ENCODE data around the gene CNIH2. TPM values are rescaled to one million over a fixed set of nuclear protein-coding genes. Genes with fewer than 3 reads are reported as not detected.

CNIH2 gene
- total RNA-seq, 3 donors from 2014 or later, result 0.48 TPM; not detected in 2

- TF ChIP-seq POLR2A (IDR thresholded peaks at IDR 0.05) (no peak), CTCF (IDR thresholded peaks at IDR 0.05) (no peak), POLR2AphosphoS5 (IDR thresholded peaks at IDR 0.05) (no peak)
- H3K36me3 ChIP-seq, result no peaks in the 10 kb centered on the region
- intact Hi-C loops (cut with DNase I; ENCODE audit: low total_unique reads), result no loop called here
- H3K4me3 ChIP-seq, result no peak overlapping the region
- peaks cover 5 to 39% of the 10 kb centered on the region in 2 donors for H3K27me3 ChIP-seq
- DNase-seq (ENCODE audit: low spot score in 2 of 2), result no peak
- H3K9me3 ChIP-seq, result no peaks in the 10 kb centered on the region
- peaks cover 0 to 7% of the 10 kb centered on the region in 2 donors for H3K4me1 ChIP-seq
- no peak overlapping the region for H3K27ac ChIP-seq
These were observed 15.4 kb downstream of the CNIH2 start for GRCh38 chr11:66293352-66293751.

- intact Hi-C loops (cut with DNase I; ENCODE audit: low total_unique reads), result no loop called here
- H3K27me3 ChIP-seq, result peaks cover 5 to 39% of the 10 kb centered on the region in 2 donors
- H3K27ac ChIP-seq, result no peak overlapping the region
- H3K4me1 ChIP-seq, result peaks cover 0 to 7% of the 10 kb centered on the region in 2 donors
- no peaks in the 10 kb centered on the region for H3K9me3 ChIP-seq
- no peak overlapping the region for H3K4me3 ChIP-seq
- TF ChIP-seq POLR2AphosphoS5 (IDR thresholded peaks at IDR 0.05), result no peak
- no peak for TF ChIP-seq POLR2A (IDR thresholded peaks at IDR 0.05)
- no peak for TF ChIP-seq CTCF (IDR thresholded peaks at IDR 0.05)
- H3K36me3 ChIP-seq, result no peaks in the 10 kb centered on the region
- no peak for DNase-seq (ENCODE audit: low spot score in 2 of 2)
These were observed 16.0 kb downstream of the CNIH2 start for GRCh38 chr11:66293777-66294625.

GRCh38 chr11:66294626-66295620 is 16.9 kb downstream of the CNIH2 start:
- no peak overlapping the region for H3K27ac ChIP-seq
- no peak for DNase-seq (ENCODE audit: low spot score in 2 of 2)
- TF ChIP-seq CTCF (IDR thresholded peaks at IDR 0.05) (no peak), POLR2A (IDR thresholded peaks at IDR 0.05) (no peak), POLR2AphosphoS5 (IDR thresholded peaks at IDR 0.05) (no peak)
- peaks cover 0 to 2% of the 10 kb centered on the region in 2 donors for H3K4me1 ChIP-seq
- peaks cover 5 to 39% of the 10 kb centered on the region in 2 donors for H3K27me3 ChIP-seq
- no peaks in the 10 kb centered on the region for H3K9me3 ChIP-seq
- H3K36me3 ChIP-seq, result no peaks in the 10 kb centered on the region
- no peak overlapping the region for H3K4me3 ChIP-seq
- intact Hi-C loops (cut with DNase I; ENCODE audit: low total_unique reads), result no loop called here

- DNase-seq (ENCODE audit: low spot score in 2 of 2), result no peak
- H3K4me3 ChIP-seq, result no peak overlapping the region
- H3K36me3 ChIP-seq, result no peaks in the 10 kb centered on the region
- no peaks in the 10 kb centered on the region for H3K4me1 ChIP-seq
- H3K9me3 ChIP-seq, result no peaks in the 10 kb centered on the region
- intact Hi-C loops (cut with DNase I; ENCODE audit: low total_unique reads), result no loop called here
- peaks cover 0 to 30% of the 10 kb centered on the region in 2 donors for H3K27me3 ChIP-seq
- TF ChIP-seq POLR2AphosphoS5 (IDR thresholded peaks at IDR 0.05) (no peak), POLR2A (IDR thresholded peaks at IDR 0.05) (no peak), CTCF (IDR thresholded peaks at IDR 0.05) (no peak)
- H3K27ac ChIP-seq, result no peak overlapping the region
These were observed 19.6 kb downstream of the CNIH2 start for GRCh38 chr11:66297610-66298009.
